GM20431 (cell line): ENCODE results near the gene SORBS1.

Source experiments
- in situ Hi-C: fragments of 300-500 bp; cut with MseI, MboI; formaldehyde crosslinking; loops from one replicate; pipeline ENCODE4 v1.15.0; 2020; ENCODE audit warnings: low sequenced_read_pairs; ENCODE audit not compliant: unreplicated experiment

SORBS1 gene

DNA sequence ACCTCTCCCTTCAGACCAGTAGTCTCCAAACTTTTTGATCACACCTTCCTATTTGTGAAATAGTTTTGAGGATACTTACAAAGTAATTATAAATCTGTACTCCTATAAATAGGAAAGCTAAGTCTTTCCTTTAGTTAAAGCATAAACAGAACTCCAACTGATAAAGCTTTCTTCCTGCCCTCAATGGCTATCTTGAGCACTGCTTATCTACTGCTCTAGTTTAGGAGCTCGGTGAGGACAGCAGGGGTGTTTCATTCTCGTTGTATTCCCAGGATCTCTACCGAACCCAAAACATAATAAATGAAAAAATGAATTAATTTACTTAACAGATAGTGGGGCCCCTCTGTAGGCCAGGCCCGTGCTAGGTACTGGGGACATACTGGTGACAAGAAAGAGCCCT, 17.7 kb downstream of the SORBS1 start:
- in situ Hi-C loops, result no loop called here

DNA sequence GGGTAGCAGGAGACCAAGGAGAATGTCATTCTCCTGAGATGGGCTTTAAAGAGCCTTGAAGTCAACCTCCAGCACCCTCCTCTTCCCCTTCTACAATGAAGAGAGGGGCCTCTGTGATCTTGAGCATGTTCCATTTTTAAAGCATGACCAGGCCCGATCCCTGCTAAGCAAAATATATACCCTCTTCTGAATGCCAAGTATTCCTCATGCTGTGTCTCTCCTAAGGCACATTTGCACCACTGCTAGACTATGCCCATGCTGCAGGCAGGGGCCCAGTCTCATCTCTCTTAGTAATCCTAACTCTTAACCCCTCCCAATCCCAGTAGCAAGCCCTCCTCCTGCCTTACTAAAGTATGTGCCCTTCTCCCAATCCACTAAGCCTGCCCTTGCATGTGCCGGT, 18.4 kb downstream of the SORBS1 start:
- in situ Hi-C loops, result no loop called here

DNA sequence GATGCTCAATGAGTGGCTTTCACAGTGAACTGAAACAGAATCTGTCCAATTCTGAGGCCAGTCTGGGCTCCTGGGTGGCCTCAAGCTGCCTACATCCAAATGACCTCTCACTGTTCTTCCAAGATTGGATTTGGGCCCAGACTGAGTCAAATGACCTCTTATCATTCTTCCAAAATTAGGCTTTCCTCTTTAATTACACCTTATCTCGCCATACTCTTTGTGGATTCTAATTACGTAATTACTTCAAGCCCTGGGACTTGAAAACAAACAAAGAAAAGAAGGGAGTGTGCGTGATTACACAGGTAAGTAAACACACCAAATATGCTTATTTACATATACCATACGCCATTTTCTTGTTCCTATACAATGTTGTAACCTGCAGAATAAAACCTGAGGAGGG, 18.8 kb downstream of the SORBS1 start:
- in situ Hi-C loops, result no loop called here

DNA sequence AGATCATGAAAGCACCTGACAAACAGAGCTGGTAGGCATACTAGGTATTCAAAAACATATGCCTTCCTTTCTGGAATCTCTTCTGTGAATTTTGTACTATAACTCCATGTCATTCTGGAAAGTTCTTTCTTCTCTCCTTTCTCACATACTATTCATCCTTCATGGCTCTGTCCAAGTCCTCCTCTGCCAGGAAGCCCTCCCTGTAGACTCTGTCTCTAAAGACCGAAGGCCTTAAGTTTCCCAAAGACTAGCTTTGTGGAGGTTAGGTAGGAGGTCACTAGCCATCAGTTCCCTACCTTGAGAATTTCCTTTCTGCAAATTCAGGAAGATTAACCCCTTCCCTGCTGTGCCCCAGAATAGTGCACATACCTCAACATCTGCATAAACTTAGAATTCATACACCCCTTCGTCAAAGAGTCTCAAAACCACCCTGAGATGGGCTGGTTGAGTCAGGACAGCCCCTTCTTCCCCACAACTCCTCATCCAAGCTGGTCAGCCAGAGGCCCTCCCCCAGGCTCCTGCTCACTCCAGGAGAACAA, 20.6 kb downstream of the SORBS1 start:
- in situ Hi-C loops, result no loop called here

DNA sequence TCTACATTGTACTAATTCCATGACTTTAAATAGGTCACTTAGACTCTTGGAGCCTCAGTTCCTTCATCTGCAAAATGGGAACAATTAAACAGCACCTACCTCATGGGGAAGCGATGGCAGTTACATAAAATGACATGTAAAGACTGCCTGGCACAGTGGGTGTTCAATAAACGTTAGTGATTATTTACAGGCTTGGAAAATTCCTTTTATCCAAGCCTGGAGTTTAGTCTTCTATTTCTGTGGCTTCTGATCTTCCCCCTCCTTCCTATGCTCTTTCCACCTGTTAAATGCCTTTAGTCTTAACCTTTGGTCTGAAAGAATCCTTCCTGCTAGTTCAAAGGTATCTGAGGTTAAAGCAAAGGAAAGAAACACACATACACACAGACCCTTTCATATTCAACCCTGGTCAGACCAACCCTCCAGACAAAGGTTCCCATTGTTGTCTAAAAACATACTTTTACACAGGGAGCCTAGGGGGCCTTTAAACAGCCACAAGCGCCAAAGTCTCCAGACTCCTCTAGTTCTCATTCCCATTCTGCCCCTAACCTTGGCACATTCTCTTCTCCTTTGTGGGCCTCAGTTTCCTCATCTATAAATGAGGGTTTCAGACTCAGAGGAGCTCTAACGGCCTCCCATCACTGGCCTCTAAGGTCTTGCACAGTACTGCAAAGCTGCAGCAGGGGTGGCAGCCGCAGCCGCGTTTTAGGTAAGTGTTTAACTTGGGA, 21.4 kb downstream of the SORBS1 start:
- in situ Hi-C loops, result no loop called here

DNA sequence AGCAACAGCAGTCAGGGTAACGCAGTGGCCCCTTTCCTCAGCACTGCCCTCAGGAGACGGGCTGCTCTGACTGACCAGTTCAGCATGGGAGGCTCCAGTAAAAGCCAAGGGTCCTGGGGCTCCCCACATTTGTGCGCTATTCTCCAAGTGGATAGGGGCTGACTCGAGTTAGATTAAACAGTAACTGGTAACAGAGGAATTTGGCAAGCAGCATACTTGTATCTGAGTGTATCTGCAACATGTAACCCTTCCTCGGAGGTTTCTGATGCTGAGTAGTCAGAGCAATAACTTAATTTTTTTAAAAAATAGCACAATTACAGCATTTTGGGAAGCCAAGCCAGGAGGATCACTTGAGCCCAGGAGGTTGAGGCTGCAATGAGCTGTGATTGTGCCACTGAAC, 22.8 kb downstream of the SORBS1 start:
- in situ Hi-C loops, result no loop called here

DNA sequence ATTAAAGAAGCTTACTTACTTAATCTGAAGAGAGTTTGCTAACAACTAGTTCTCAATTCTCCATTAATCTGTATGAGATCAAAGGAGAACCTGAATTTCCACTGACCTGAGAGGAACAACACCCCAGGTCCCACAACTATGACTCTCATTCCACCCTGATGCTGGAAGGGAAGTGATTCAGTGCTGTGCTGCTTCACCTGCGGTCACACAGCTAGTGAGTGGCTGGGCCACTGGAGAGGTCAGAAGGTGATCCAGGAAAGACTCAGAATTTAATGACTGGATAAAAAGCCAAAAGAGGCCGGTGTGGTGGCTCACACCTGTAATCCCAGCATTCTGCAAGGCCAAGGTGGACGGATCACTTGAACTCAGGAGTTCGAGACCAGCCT, 23.6 kb downstream of the SORBS1 start:
- in situ Hi-C loops, result no loop called here

DNA sequence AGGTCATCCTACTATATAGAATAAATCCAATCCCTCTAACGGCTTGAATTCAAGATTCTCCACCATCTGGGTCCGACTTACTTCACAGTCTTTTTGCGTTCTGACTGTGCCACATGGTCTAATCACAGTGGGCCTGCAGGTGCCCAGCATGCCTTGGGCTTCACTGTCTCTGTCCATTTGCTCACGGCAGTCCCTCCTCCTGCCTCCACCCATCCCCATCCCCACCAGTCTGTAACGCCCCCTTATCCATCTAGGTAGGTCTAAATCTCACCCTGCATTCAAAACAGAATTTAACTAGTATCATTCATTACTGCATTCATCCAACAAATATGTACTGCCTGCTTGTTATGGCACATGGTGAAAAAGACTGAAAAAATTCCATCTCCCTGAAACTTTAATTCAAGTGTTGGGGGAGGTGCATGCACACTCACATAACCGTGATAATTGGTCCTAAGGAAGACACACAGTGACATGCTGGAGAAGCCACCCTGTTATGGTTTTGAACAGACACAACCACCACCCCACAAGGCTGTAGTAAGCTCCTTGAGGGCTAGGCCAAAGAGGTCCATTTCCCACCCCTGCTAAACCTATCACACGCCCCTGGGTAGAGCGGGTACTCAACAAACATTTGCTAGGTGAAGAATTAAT, 24.2 kb downstream of the SORBS1 start:
- in situ Hi-C loops, result no loop called here

DNA sequence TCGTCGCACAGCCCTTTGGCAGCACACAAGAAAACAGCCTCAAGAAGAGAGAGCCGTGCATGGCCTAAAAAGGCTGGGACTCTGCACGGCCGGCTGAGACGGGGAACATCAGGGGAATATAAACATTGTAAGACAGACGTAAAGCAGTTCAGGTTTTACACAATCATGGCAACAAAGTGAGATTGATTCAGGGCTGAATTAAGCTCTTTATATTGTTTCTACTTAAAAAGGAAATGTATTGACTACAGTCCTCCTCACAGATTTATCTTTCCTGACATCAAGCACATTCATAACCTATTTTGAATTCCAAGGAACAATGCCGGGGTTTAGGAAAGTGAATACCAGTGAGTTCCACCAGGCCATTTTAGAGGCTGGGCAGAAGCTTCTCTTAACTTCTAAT, 25.2 kb downstream of the SORBS1 start:
- in situ Hi-C loops, result no loop called here

DNA sequence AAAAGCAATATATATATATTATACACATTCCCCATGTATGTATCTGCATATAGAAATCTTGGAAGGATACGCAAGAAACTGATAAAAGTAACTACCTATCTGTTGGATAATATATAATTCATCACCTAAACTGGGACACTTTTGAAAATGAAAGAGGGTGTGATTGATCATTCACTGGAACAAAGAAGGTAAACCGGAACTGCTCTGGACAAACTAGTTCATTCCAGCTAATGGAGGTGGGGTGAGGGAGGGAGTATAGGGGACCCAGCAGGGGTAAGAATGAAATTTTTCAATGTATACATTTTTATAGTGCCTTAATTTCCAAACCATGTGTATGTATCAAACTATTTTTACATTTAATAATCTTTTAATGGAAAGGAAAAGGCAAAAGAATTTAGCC, 25.6 kb downstream of the SORBS1 start:
- in situ Hi-C loops, result no loop called here

DNA sequence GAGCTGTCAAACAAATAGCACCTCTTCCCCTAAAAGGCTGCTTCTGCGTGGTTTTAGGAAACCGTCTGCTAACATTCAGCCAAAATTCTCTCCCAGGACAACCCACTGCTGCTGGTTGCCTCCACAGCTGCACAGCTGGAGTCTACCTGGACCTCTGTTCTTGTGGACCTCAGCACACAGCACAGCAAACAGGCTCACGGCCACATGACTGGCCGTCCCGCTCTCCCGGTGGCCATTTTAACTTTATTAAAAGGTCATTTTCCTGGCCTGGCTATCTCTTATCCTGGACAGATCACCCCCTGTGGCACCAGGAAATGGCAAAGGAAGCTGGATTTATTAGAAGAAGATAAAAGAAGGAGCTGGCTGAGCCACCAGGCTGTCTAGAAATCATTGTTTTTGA, 27.6 kb downstream of the SORBS1 start:
- in situ Hi-C loops, result no loop called here

DNA sequence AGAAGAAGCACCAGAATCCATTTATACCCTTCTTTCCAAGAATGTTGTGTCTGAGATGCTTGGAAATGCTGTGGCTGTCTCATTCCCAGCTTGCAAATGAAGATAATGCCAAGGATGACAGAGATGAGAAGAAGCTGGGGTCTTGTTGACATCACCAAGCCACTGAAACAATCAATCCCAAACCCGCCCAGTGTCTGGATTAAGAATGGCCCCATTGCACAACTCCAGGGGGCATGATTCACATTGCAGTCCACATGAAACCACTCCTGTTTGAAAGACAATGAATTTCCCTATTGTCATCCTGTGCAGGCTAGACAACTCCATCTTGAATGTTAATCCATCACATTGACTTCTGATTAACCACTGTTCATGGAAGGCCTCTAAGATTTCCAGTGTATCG, 28.6 kb downstream of the SORBS1 start:
- in situ Hi-C loops, result no loop called here

DNA sequence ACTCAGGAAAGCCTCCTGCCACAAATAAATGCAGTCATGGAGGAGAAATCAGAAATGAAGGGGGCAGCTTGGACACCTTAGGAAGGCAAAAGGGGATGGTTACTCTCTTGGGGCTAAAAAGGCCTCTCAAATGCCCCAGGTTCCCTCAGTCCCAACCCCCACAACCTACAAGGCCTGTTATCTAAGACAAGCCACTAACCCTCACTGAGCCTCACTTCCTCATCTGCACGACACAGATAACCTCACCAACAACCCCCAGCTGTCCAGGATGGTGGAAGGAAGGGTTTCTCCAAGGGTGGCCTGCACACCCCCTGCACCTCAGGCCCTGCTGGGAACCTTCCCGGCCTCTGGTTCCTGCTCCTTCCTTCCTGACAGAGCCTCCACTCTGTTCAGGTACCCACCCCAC, 29.2 kb downstream of the SORBS1 start:
- in situ Hi-C loops, result no loop called here

DNA sequence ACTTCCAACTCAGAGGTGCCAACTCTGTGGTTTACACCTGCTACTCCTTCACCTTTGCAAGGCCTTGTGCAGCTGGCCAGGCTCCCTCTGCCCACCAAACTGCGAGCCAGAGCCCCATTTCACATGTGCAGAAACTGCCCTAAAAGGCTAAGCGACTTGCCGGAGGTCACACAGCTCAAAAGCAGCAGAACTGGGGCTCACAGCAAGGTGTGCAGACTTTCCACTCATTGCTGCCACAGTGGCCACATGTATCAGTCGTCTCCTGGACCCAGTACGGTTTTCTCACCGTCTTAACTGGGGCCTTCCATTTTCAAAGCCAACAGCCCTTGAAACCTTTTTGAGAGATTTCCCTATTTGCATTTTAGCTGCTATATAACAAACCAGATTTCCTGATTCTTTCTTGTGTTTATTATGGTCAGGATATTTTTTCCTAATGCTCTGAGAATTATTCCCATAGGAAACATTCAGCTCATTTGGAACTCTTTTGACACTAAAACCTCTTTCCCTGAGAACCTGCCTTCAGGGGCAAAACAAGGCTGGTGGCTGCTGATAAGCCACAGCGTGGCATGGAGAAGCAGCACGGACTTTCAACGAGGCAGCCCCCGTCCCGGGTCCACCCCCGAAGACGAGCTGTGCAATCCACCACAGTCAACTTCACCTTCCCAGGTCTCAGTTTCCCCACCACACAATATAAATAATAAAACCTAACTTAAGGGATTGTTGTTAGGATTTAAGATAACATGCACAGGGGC, 29.9 kb downstream of the SORBS1 start:
- in situ Hi-C loops, result no loop called here

DNA sequence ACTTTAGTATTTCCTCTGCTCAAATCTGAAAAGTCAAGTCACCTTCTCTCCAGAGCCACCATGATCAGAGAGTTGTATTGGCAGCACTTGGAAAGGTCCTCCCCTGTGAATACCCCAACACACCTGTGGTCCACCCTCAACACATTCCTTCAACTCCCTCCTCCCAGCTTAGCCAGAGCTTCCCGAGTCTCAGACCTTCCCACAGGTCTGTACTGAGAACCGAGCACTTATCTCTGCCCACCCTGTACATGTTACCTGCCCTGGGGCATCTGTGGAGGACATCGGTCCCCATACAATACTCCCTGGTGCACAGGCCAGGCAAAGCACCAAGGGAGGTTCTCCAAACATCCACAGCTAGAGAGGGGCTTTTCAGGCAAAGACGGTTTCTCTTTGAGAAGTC, 30.6 kb downstream of the SORBS1 start:
- in situ Hi-C loops, result no loop called here

DNA sequence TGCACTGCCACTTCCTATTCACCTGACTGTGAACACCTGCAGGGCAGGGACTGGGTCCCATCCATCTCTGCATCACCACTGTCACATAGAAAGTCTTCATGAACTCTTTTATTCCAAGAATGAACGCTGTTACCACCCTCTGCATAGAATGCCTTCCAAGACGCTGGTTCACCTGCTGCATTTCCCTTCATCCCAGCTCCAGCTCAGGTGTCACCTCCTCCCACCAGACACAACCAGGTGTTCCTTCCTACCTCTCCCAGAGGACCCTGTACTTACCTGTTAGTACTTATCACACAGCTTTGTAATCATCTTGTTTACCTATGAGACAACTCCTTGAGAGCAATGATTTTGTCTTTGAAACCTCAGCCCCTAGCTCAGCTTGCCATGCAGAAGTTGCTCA, 31.1 kb downstream of the SORBS1 start:
- in situ Hi-C loops, result no loop called here

DNA sequence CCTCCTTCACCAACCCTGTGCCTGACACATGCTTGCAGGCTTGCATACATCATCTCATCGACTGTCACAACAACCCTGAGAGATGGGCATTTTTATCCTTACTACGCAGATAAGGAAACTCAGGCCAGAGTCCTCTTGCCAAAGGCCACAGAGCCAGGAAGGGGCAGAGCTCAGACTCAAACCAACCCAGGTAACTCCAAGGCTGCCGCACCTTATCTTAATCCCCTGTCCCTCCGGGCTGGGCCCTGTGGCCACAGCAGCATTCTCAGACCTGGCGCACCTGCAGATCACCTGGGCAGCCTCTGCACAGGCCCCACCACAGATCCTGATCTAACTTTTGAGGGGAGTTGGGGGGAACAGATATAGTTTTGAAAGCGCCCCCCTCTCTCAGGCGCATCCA, 35.1 kb downstream of the SORBS1 start:
- in situ Hi-C loops, result no loop called here

DNA sequence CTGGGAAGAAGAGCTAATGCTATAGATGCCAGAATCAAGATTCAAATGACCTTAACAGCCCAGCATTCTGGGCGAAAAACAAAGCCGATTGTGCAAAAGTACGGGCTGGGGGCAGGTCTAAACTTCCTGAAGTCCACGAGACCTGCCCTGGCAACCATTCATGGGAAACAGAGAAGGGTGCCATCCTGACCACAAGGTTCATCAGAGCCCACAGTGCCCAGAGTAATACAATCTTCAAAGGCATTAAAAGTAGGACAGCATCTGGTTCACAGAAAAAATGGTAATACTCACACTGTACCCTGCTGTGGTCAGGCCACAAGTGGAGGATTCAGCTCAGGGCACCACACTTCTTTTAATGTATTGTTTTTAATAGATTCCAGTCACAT, 36.1 kb downstream of the SORBS1 start:
- in situ Hi-C loops, result no loop called here

DNA sequence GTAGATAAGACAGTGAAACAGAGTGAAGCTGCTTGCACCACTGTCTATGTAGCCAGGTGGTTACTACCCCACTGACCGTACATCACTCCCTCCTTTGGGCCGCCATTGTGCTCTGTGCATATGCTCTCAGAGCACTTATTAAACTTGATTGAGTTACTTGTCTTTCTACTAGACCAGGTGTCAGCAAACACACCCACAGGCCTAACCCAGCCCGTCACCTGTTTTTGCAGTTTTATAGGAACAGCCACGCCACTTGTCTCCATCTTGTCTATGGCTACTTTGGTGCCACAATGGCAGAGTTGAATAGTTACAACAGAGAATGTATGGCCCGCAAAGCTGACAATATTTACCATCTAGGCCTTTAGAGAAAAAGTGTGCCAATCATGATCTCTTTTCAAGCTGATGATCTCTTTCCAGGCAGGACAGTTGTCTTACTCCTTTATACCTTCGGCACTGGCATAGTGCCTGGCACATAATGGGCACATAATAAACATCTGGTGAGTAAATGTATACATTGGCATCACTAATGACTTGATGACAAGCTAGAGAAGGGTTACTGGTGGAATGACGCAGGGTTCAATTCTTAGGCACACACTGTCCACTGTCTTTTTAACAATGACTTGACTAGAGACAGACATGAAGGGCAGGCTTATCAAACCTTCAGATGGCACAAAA, 36.7 kb downstream of the SORBS1 start:
- in situ Hi-C loops, result no loop called here

DNA sequence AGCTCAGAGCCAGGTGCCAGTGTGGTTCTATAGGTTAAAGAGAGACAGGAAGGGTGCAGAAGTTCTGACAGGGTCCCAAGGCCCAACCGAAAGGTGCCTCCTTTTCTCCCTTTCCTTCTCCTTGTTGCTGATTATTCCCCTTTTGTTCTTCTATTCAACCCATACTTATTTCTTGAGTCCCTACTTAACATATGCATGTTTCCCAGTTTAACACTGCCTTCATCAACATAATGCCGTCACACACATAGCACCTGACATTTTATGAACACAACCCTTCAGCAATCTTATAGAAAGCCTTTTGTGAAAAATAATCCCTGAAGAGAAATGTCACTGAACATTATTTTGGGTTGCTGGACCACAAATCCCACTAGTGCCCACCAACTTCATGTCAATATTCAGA, 39.1 kb downstream of the SORBS1 start:
- in situ Hi-C loops, result no loop called here

DNA sequence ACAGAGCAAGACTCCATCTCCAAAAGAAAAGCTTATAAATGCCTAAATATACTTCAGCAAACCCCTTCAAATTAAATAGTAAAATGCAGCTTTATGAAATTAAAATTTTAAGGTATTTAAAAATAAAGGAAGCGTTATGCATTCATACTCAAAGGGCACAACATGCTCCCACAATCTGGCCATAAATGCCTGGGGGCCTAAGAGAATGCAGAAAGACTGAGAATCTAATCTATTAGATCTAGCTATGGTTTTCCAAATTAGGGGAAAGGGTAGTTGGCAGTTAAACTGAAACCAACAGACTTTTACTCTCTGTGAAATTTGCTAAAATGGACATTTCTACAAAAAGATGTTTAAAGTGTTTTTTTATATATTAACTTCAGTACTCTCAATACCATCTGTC, 40.6 kb downstream of the SORBS1 start:
- in situ Hi-C loops, result no loop called here
